ENCODE results near the gene KRT86.
"Not testable (repeated sequence)": the region's sequence is repeated elsewhere in the genome, so short reads cannot be mapped to it uniquely, and the experiment has no call there.

The KRT86 gene

DNA sequence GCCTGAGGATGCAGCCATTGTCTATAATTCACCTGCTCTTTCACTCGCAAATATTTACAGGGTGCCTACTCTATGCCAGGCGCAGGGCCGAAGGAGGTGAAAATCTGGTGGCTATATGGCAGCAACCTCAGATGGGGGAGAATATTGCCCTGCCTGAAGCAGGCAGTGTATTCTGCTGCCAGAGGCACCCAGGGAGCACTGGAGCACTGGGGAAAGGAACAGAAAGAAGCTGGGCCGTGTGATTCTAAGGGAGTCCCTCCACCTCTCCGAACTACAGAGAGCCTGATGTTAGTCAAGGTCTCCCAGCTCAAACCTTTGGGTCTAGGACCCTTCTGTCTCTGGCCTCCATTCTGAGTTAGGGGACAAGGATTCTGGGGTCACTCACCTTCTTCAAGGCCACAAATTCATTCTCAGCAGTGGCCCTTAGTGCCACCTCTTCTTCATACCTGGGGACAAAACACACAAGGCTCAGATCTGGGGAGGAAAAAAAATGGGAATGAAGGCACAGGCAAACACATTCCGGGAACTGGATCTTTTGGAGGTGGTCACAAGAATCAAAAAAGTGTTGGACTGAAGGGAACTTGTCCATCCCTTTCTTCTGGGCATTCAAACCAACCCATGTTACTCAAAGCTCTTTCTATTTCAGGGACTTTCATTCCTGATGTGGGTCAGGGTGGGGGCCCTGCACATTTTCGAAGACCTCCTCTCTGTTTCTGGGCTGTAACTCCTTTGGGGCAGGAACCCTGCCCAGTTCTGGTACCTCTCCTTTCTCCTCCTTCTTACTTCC is 19.3 kb upstream of the KRT86 start:
- DNase-seq = no peak
- TF ChIP-seq, protein P1, sequence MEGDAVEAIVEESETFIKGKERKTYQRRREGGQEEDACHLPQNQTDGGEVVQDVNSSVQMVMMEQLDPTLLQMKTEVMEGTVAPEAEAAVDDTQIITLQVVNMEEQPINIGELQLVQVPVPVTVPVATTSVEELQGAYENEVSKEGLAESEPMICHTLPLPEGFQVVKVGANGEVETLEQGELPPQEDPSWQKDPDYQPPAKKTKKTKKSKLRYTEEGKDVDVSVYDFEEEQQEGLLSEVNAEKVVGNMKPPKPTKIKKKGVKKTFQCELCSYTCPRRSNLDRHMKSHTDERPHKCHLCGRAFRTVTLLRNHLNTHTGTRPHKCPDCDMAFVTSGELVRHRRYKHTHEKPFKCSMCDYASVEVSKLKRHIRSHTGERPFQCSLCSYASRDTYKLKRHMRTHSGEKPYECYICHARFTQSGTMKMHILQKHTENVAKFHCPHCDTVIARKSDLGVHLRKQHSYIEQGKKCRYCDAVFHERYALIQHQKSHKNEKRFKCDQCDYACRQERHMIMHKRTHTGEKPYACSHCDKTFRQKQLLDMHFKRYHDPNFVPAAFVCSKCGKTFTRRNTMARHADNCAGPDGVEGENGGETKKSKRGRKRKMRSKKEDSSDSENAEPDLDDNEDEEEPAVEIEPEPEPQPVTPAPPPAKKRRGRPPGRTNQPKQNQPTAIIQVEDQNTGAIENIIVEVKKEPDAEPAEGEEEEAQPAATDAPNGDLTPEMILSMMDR (IDR thresholded peaks at IDR 0.05; ENCODE audit: low read depth, low read length) = no peak
- Histone ChIP-seq H3K4me1 (no peaks in the 10 kb centered on the region), H3K9me3 (no peaks in the 10 kb centered on the region), H3K36me3 (no peaks in the 10 kb centered on the region), H3K27me3 (peaks cover 23% of the 10 kb centered on the region), H3K4me3 (ENCODE audit: low read depth, low read length) (no peak overlapping the region)

DNA sequence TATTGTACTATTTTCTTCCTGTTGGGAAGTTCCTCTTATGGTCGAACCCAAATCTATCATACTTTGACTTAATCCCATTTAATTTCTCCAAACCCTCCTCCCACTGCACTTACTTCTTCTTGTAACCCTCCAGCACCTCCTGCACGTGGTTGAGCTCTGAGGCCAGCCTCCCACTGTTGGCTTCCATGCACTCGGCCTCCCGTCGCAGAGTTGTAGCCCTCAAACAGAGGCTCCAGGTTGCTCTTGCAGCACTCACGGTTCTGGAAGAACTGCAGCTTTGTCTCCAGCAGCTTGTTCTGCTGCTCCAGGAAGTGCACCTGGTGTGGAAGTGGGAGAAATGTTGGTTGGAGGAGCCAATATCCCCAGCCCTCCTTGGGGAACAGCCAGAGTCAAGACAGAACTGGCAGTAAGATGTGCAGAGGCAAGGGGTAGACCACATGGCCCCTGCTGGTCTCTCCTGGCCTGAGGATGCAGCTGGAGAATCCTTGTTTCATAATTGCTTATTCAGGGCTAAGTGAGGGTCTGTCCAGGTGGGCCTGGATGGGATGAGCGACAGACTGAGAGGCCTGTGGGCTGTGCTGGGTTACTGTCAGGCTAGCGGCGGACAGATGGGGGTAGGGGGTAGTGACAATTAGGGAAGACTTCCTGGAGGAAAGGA is 18.4 kb upstream of the KRT86 start:
- Histone ChIP-seq H3K27me3 (peaks cover 23% of the 10 kb centered on the region), H3K4me3 (ENCODE audit: low read depth, low read length) (no peak overlapping the region), H3K36me3 (no peaks in the 10 kb centered on the region), H3K9me3 (no peaks in the 10 kb centered on the region), H3K4me1 (no peaks in the 10 kb centered on the region)
- TF ChIP-seq, protein P1 (IDR thresholded peaks at IDR 0.05; ENCODE audit: low read depth, low read length) = no peak
- no peak for DNase-seq

DNA sequence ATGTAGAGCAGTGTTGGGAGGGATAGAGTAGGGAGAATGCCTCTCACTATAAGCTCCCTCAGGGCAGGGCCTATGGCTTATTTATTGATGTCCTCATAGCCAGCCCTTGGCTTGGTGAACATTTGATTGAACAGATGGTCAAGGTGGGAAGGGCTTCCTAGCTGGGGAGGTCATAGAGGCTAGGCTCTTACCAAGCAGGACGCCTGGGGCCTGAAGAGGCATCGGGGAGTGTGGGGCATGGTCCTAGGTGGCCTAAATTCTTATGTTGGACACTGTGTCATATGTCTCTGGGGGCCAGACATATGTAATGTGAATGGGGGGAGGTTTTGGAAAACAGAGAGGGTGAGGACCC is 17.9 kb upstream of the KRT86 start:
- no peak overlapping the region for H3K4me3 ChIP-seq (ENCODE audit: low read depth, low read length)
- H3K27me3 ChIP-seq = peaks cover 23% of the 10 kb centered on the region
- DNase-seq = no peak
- no peaks in the 10 kb centered on the region for H3K4me1 ChIP-seq
- H3K36me3 ChIP-seq = no peaks in the 10 kb centered on the region
- TF ChIP-seq, protein P1 (IDR thresholded peaks at IDR 0.05; ENCODE audit: low read depth, low read length) = no peak
- H3K9me3 ChIP-seq = no peaks in the 10 kb centered on the region

DNA sequence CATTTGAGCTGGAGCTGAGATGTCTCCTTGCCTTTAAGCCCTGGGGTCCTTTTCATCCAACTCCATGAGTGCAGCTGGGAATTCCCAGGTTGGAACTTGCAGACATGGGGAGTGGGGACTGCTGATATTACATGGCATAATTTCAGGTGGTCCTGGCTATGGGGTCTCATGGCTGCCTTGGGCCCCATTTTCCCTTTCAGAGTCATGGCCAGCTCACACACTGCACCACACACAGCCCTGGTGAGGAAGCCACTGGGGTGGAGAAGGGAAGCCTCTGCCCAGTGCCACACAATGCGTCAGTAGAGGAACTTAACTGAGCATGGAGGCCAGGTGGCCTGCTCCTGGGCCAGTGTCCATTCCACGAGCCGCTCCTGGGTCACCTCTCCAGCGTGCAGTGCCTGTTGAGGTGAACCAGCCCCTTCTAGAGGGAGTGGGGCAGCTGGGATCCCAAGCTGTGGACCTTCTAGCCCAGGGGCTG is 17.3 kb upstream of the KRT86 start:
- Histone ChIP-seq H3K4me1 (no peaks in the 10 kb centered on the region), H3K27me3 (peaks cover 23% of the 10 kb centered on the region), H3K9me3 (no peaks in the 10 kb centered on the region), H3K36me3 (no peaks in the 10 kb centered on the region), H3K4me3 (ENCODE audit: low read depth, low read length) (no peak overlapping the region)
- TF ChIP-seq, protein P1 (IDR thresholded peaks at IDR 0.05; ENCODE audit: low read depth, low read length) = no peak
- DNase-seq = no peak

DNA sequence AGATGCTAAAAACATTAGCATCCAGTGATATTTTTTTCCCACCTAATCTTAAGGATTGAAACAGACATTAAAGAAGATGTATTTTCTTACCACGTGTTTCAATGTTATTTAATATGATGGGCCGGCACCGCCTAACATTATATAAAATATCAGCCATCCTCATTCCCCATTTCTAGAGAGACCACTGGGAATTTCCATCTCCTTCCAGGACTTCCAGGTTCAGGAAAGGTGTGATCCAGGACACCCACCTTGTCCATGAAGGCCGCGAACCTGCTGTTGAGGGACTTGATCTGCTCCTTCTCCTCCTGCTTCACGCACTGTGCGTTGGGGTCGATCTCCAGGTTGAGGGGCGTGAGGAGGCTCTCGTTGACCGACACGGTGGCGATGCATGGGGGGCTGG is 16.5 kb upstream of the KRT86 start:
- H3K9me3 ChIP-seq; H3K4me1 ChIP-seq; H3K4me3 ChIP-seq (ENCODE audit: low read depth, low read length); H3K36me3 ChIP-seq; DNase-seq: not testable (repeated sequence)
- H3K27me3 ChIP-seq = peaks cover 23% of the 10 kb centered on the region

DNA sequence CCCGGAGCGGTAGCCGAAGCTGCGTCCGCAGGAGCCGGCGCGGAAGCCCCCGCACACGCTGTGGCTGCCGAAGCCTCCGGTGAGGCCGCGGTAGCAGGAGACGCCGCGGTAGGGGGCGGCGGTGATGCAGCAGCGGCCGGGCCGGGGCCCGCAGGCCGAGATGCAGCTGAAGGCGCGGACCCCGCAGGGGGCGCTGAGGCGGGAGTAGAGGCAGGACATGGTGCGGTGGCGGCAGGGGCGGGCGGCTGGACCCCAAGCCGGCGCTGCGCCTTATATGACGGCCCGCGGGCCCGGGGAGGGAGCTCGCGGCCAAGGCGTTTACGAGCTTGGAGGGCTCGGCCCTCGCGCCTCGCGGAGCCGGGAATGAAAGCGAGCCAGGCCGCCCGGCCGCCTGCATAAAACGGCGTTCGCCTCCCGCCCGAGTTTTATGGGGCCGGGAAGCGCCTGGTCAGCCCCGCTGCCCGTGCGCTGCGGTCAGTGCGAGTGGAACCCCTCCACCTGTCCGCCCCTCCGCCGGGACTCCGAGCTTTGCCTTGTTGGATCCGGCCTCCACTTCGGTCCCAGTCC is 16.0 kb upstream of the KRT86 start:
- DNase-seq = peak; percentile 56
- H3K4me3 ChIP-seq (ENCODE audit: low read depth, low read length) = peak overlapping the region; percentile 31; the same call in 1 of the 2 replicates
- peaks cover 23% of the 10 kb centered on the region for H3K27me3 ChIP-seq
- TF ChIP-seq, protein P1 (IDR thresholded peaks at IDR 0.05; ENCODE audit: low read depth, low read length) = no peak
- H3K9me3 ChIP-seq = no peaks in the 10 kb centered on the region
- H3K36me3 ChIP-seq = no peaks in the 10 kb centered on the region
- H3K4me1 ChIP-seq = no peaks in the 10 kb centered on the region
